ENCODE results near the gene TFDP2.

DNA sequence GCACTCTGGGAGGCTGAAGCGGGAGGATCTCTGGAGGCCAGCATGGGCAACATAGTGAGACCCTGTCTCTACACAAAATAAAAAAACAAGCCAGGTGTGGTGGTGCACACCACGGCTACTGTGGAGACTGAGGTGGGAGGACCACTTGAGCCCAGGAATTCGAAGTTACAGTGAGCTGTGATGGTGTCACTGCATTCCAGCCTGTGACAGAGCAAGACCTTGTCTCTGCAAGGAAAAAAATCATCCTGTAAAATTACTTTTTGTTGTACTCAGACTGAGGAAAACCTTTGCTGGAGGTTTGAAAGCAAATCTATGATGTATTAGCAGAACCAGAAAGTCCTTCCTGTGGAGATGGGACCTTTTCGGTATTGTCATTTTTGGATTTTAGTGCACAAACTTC, 209.6 kb downstream of the TFDP2 start:
- TF ChIP-seq, protein P1, sequence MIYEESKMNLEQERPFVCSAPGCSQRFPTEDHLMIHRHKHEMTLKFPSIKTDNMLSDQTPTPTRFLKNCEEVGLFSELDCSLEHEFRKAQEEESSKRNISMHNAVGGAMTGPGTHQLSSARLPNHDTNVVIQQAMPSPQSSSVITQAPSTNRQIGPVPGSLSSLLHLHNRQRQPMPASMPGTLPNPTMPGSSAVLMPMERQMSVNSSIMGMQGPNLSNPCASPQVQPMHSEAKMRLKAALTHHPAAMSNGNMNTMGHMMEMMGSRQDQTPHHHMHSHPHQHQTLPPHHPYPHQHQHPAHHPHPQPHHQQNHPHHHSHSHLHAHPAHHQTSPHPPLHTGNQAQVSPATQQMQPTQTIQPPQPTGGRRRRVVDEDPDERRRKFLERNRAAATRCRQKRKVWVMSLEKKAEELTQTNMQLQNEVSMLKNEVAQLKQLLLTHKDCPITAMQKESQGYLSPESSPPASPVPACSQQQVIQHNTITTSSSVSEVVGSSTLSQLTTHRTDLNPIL (CRISPR knock-in tag; IDR thresholded peaks at IDR 0.05; ENCODE audit: low read depth), result no peak
- TF ChIP-seq, protein P2, sequence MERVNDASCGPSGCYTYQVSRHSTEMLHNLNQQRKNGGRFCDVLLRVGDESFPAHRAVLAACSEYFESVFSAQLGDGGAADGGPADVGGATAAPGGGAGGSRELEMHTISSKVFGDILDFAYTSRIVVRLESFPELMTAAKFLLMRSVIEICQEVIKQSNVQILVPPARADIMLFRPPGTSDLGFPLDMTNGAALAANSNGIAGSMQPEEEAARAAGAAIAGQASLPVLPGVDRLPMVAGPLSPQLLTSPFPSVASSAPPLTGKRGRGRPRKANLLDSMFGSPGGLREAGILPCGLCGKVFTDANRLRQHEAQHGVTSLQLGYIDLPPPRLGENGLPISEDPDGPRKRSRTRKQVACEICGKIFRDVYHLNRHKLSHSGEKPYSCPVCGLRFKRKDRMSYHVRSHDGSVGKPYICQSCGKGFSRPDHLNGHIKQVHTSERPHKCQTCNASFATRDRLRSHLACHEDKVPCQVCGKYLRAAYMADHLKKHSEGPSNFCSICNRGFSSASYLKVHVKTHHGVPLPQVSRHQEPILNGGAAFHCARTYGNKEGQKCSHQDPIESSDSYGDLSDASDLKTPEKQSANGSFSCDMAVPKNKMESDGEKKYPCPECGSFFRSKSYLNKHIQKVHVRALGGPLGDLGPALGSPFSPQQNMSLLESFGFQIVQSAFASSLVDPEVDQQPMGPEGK (CRISPR knock-in tag; IDR thresholded peaks at IDR 0.05; ENCODE audit: borderline replicate concordance), result no peak
- no peak for TF ChIP-seq ZNF565 (CRISPR knock-in tag; conservative IDR thresholded peaks at IDR 0.05; ENCODE audit: low read depth)
- no peak for TF ChIP-seq GLIS3 (CRISPR knock-in tag; IDR thresholded peaks at IDR 0.05)
- no peak for TF ChIP-seq CSDC2 (CRISPR knock-in tag; IDR thresholded peaks at IDR 0.05)
- no peak for TF ChIP-seq ZFP3 (CRISPR knock-in tag; IDR thresholded peaks at IDR 0.05)
- no peak for TF ChIP-seq TCF4 (CRISPR knock-in tag; IDR thresholded peaks at IDR 0.05; ENCODE audit: borderline replicate concordance)
- no peak for TF ChIP-seq ZFP30 (CRISPR knock-in tag; IDR thresholded peaks at IDR 0.05)
- TF ChIP-seq OSR1 (CRISPR knock-in tag; IDR thresholded peaks at IDR 0.05), result no peak
- TF ChIP-seq ISL1 (CRISPR knock-in tag; IDR thresholded peaks at IDR 0.05), result no peak
- TF ChIP-seq, protein P3, sequence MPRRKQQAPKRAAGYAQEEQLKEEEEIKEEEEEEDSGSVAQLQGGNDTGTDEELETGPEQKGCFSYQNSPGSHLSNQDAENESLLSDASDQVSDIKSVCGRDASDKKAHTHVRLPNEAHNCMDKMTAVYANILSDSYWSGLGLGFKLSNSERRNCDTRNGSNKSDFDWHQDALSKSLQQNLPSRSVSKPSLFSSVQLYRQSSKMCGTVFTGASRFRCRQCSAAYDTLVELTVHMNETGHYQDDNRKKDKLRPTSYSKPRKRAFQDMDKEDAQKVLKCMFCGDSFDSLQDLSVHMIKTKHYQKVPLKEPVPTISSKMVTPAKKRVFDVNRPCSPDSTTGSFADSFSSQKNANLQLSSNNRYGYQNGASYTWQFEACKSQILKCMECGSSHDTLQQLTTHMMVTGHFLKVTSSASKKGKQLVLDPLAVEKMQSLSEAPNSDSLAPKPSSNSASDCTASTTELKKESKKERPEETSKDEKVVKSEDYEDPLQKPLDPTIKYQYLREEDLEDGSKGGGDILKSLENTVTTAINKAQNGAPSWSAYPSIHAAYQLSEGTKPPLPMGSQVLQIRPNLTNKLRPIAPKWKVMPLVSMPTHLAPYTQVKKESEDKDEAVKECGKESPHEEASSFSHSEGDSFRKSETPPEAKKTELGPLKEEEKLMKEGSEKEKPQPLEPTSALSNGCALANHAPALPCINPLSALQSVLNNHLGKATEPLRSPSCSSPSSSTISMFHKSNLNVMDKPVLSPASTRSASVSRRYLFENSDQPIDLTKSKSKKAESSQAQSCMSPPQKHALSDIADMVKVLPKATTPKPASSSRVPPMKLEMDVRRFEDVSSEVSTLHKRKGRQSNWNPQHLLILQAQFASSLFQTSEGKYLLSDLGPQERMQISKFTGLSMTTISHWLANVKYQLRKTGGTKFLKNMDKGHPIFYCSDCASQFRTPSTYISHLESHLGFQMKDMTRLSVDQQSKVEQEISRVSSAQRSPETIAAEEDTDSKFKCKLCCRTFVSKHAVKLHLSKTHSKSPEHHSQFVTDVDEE (CRISPR knock-in tag; IDR thresholded peaks at IDR 0.05), result no peak
- no peak for TF ChIP-seq ZNF70 (CRISPR knock-in tag; IDR thresholded peaks at IDR 0.05)
- no peak for TF ChIP-seq ZNF8 (CRISPR knock-in tag; IDR thresholded peaks at IDR 0.05)
- no peak for TF ChIP-seq ARNTL (CRISPR knock-in tag; IDR thresholded peaks at IDR 0.05; ENCODE audit: borderline replicate concordance, low read depth)
